ENCODE data around the gene MAMLD1.

Gene MAMLD1

DNA sequence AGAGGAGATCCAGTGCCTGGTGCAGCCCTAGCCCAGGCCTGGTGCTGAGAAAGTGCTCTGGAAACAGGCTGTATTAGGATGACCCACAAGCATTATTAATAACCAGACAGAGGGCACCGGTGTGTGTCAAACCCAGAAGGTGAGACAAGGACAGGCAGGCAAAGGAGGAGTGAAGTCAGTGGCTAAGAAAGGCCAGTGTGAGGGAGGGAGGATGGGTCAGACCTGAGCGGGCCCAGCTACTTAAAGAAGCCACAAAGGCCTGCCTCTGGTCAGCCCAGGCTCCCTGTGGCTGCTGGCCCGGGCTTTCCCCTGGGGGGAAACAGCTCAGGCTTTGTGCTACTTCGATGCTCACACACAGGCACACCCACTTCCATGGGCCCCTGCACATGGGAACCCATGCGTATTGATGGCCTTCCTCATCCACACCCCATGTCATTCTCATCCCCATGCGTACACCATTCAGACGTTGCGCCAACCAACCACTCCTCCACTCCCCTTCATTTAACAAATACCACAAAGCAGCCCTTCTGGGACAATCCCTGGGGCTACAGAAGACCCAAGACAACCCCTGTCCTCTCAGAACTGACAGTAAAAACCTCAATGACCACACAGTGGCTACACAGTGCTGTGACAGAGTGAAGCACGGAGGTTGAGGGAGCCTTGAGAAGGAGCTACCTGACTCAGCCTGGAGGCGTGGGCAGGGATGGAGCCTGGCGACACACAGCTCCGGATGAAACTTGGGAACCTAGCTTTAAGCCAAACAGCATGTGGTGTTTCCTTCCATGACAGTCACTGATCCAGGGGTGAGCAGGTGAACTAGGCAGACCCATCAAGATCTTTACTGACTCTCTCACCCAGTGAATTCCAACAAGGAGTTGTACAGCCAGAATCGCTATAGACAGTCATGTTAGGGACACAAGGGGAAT is 180.4 kb downstream of the MAMLD1 start:
- no peak for DNase-seq

DNA sequence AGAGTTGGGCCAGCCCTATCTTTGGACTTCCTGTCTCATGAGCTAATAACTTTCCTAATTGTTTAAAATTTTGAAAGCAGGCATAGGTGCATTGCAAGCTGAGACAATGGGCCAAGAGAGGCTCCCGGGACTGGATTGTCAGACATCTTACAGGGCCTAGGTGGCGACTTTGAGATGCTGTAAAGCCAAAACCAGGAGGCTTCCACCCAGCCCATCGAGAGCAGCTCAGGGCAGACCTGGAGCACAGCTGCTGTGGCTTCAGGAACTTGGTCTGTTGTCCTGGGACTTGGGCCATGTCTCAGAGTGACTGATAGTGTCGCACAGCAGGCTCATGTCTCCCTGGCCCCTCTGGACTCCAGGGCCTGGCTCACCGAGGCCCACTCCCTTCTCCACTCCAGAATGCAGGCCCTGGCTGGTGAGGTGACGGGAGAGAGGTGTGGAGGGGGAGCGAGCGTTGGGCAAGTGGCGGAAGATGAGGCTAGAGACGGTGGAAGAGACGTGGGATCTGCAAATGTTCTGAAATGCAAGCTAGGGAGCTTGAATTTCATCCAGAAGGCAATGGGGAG is 181.2 kb downstream of the MAMLD1 start:
- DNase-seq, result no peak

DNA sequence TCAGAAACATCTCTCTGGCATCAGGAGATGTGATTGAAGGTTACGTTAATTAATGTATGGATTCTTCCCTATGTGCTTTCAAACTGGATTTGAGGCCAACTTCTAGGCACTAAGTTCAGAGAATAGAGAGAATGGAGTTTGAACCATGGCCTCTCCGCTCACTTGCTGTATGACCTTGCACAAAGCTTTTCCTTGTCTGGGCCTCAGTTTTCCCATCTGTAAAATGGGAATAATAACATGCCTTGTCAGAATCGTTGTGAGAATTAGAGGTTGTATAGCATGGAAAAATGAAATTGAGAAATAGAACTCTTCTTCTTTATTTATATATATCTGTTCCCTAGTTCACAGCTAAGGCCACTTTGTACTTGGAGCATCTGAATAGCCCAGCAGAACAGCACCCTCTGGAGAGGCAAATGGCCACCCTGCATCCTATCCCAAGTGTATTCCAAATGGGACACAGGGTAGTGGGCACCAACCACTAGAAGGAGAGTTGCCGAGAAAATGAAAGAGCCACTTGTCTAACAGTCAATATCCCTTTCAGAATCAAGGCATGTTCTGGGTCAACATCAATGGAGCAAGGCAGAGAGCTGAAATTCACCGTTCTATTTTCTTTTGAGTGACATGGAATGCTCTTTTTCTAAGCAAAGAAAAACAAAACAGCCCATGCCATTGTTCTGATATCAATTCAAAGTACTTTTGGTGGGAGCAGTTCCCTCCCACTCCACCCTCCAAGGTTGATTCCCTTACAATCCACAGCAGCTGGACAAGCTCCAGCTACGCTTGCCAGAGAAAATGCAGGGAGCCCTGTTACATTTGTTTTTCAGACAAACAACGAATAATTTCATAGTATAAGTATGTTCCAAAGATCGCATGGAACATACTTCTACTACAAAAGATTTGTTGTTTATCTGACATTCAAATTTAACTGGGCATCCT is 182.0 kb downstream of the MAMLD1 start:
- no peak for DNase-seq

GRCh38 chrX:150546711-150547153 is 183.6 kb downstream of the MAMLD1 start:
- DNase-seq, result no peak

- DNase-seq, result peak; percentile 22 to 31
Measured at GRCh38 chrX:150547375-150548115, 184.4 kb downstream of the MAMLD1 start.

GRCh38 chrX:150548251-150548650 is 185.1 kb downstream of the MAMLD1 start:
- DNase-seq, result no peak

GRCh38 chrX:150548684-150549083 is 185.6 kb downstream of the MAMLD1 start:
- no peak for DNase-seq

DNA sequence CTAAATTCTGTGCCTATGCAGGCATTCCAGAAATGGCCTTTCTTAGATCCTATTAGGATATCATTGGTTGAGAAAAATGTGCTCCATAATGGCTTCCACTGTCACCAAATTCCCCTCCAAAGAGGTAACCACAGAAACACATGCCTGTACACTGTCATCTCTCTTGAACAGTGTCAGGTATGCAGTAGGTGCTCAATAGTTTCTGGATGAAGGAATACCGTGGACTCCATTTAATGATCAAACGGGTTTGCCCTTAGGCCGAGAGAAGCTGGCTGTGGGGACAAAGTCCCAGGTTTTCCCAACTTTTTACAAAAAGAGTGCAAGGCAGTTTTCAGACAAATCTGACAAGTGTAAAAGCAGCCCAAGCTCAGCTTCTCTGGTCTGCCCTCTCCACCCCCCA is 188.8 kb downstream of the MAMLD1 start:
- no peak for DNase-seq

DNA sequence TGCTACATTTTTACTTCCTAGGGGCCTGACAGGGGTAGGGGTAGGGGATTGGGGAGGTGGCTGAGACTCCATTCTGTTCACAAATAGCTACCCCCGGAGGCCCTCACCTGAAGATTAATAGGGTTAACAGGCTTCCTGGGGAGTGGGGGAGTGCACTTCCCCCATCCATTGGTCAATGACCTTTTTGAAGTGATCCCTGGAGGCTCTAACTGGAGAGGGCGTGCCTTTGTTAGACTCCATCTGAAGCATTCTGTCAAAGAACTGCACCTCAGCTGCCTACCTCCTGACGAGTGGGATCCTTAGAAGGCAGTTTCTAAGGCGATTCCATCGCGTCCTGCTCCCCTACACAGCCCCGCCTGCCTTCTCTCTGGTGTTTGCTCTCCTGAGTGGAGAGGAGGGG is 195.3 kb downstream of the MAMLD1 start:
- no peak for DNase-seq

All from NCI-H1930 (cell line).